T-helper 1 cell (primary cell): Measurements from ENCODE around the gene NID2.
A peak's percentile ranks its signal among the peaks of the same experiment; 100 is the strongest.

Experiments
- DNase-seq, 5 donors: peaks; one replicate each; pipeline ENCODE4 v3.0.0-alpha.2; 2012 to 2020
- total RNA-seq, 4 donors: gene quantifications; one replicate each; lab custom pipeline; 2026; lab: John Stamatoyannopoulos, UW

Gene NID2, protein sequence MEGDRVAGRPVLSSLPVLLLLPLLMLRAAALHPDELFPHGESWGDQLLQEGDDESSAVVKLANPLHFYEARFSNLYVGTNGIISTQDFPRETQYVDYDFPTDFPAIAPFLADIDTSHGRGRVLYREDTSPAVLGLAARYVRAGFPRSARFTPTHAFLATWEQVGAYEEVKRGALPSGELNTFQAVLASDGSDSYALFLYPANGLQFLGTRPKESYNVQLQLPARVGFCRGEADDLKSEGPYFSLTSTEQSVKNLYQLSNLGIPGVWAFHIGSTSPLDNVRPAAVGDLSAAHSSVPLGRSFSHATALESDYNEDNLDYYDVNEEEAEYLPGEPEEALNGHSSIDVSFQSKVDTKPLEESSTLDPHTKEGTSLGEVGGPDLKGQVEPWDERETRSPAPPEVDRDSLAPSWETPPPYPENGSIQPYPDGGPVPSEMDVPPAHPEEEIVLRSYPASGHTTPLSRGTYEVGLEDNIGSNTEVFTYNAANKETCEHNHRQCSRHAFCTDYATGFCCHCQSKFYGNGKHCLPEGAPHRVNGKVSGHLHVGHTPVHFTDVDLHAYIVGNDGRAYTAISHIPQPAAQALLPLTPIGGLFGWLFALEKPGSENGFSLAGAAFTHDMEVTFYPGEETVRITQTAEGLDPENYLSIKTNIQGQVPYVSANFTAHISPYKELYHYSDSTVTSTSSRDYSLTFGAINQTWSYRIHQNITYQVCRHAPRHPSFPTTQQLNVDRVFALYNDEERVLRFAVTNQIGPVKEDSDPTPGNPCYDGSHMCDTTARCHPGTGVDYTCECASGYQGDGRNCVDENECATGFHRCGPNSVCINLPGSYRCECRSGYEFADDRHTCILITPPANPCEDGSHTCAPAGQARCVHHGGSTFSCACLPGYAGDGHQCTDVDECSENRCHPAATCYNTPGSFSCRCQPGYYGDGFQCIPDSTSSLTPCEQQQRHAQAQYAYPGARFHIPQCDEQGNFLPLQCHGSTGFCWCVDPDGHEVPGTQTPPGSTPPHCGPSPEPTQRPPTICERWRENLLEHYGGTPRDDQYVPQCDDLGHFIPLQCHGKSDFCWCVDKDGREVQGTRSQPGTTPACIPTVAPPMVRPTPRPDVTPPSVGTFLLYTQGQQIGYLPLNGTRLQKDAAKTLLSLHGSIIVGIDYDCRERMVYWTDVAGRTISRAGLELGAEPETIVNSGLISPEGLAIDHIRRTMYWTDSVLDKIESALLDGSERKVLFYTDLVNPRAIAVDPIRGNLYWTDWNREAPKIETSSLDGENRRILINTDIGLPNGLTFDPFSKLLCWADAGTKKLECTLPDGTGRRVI (N-terminal part only)
- 0.54 to 0.83 (median 0.69) reads per million in 4 donors for total RNA-seq

GRCh38 chr14:52068615-52069306 lies at the start of gene NID2:
TSS of gene NID2 (minus strand) at chr14:52069059. CDS start at chr14:52068994, 65 bp downstream.
- DNase-seq: peak in 3 of 5 donors; percentile 12 to 40 (median 17)

DNA sequence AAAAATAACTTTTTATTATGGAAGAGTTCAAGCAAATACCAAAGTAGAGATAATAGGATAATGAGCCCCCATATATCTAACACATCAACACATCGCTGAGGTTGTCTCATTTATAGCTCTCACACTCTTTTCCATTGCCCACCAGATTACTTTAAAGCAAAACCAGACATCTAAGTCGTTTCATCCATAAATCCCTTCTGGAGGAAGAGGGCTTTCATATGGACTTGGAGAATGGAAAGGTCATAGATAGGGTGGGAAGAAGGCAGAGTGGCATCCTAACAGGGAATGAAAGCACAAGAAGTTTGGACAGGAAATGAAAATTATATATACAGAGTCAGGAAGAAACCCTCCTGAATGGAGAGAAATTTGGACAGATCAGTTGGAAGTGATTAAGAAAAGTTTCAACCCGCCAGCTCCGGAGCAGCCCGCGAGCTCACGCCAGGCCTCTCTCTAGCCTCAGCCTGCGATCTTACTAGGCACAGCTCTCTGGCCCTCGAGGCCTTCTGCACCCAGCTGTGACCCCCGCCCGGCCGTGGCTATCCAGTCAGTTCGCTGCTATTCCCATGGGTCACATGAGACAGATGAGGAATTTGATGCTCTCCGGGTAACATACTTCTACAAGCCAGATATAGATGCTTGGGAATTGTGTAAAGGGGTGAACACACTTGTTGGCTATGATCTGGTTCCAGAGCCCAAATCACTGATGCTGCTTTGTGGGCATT lies 48.4 kb upstream of the NID2 start:
- no peak for DNase-seq

GRCh38 chr14:52115286-52115685 lies 46.4 kb upstream of the NID2 start:
- DNase-seq: no peak

- no peak for DNase-seq
These were observed 43.6 kb upstream of the NID2 start for GRCh38 chr14:52112336-52113018.

- DNase-seq: no peak
These were observed 42.7 kb upstream of the NID2 start for GRCh38 chr14:52111583-52111982.

GRCh38 chr14:52110441-52111086 lies 41.7 kb upstream of the NID2 start:
- DNase-seq: no peak

DNA sequence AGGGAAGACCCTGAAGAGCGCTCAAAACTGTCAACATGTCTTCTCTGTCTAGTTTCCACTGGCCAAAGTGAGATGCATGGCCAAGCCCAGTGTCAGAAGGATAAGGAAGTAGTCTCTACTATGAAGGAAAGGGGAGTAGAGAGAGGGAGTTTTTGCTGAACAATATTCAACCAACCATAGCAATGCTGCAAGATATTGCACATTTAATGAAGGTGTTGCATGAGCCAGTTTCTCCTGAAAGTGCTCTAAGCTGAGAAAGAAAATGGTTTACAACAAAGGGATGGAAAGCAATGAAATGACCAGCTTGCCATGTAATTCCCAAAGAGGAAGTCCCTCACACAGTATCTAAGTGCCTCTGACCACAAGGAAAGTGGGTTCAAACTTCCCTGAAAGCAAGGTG lies 40.0 kb upstream of the NID2 start:
- no peak for DNase-seq

- no peak for DNase-seq
These were observed 38.0 kb upstream of the NID2 start for GRCh38 chr14:52106840-52107239.

DNA sequence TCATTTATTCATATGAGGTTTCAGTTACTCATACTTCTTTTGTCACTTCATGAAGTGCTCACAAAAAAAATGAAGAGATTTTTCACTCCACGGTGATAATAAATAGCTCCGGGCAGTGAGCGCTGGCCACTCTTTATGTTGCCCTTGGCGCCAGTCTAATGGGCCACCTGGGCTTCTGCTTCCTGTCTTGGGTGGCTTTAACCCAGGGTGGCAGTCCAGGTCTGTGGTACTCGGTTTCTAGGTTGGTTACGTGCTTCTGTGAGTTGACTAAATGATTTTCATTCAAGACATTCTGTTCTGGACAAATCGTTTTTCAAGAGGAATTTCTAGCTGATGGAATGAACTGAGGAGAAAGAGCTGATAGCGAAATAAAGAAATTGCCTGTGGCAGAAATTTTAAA lies 34.6 kb upstream of the NID2 start:
- DNase-seq: no peak

GRCh38 chr14:52095794-52096193 lies 26.9 kb upstream of the NID2 start:
- no peak for DNase-seq

- no peak for DNase-seq
These were observed 26.5 kb upstream of the NID2 start for GRCh38 chr14:52095336-52095735.

- no peak for DNase-seq
These were observed 25.9 kb upstream of the NID2 start for GRCh38 chr14:52094546-52095271.

- DNase-seq: no peak
These were observed 23.1 kb upstream of the NID2 start for GRCh38 chr14:52091928-52092327.

DNA sequence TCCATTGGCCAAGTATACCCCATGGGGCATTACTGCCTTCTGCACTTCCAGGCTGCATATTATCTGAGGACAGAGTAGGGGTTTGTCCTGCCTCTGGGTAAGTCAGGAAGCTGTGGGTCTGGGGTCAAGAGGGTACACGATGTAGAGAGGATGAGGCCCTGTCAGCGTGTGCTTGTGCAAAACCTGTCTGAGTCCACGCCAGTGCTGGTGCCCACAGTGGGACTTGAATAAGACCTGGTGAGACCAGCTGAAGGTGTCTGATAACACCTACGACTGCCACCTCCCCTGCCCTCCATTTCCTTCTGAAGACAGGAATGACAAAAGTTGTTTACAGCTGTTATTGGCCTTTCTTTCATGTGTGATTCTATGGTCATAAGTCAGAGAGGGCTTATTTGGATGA lies 22.1 kb upstream of the NID2 start:
- DNase-seq: no peak

GRCh38 chr14:52089218-52089617 lies 20.4 kb upstream of the NID2 start:
- DNase-seq: no peak

GRCh38 chr14:52086711-52087110 lies 17.9 kb upstream of the NID2 start:
- DNase-seq: no peak

DNA sequence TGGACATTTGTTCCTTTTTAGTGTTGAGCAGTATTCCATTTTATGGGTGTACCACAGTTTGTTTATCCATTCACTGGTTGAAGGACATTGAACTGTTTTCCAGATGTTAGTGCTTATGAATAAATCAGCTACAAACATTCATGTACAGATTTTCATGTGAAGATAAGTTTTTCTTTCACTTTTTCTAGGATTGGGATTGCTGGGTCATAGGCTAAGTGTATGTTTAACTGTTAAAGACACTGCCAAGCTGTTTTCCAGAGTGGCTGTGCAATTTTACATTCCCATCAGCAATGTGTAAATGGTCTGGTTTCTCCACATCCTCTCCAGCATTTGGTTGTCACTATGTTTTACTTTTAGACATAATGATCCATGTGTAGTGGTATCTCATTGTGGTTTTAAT lies 14.0 kb upstream of the NID2 start:
- DNase-seq: no peak

GRCh38 chr14:52081964-52082363 lies 13.1 kb upstream of the NID2 start:
- no peak for DNase-seq
